ENCODE measurements around the gene RPL13. TPM values are rescaled to one million over a fixed set of nuclear protein-coding genes. Genes with fewer than 3 reads are reported as not detected.

The RPL13 gene
- total and polyA plus RNA-seq, 2 of the 4 experiments (the other 2 are of a cell fraction): 2,098 to 3,527 TPM

GRCh38 chr16:89547291-89547690 is 13.2 kb upstream of the RPL13 start:
- dilution Hi-C loops (cut with HindIII; ENCODE audit: low sequenced_read_pairs, unreplicated experiment): no loop called here
- CTCF ChIA-PET: no interaction called here
- Histone ChIP-seq H4K5ac (ENCODE audit: low read depth, low read length) (no peak overlapping the region), H4K20me1 (ENCODE audit: insufficient read depth, low read length) (no peaks in the 10 kb centered on the region), H3K79me1 (ENCODE audit: low read depth in 1 of 2, low read length in 2 of 2) (peaks cover 3 to 26% of the 10 kb centered on the region in 2 experiments; a peak in 2 of 4 replicates), H3K9me1 (ENCODE audit: insufficient read depth, low read length) (no peaks in the 10 kb centered on the region), H3K4me3 (ENCODE audit: insufficient read depth, low read depth, low read length) (no peak overlapping the region), H2BK5ac (ENCODE audit: low read depth, low read length, poor library complexity, severe bottlenecking) (no peak overlapping the region), H2AK9ac (replicated peaks; ENCODE audit: low read depth, low read length, poor library complexity) (no peak overlapping the region), H3K27me3 (ENCODE audit: control insufficient read depth, insufficient read depth, low read length) (no peaks in the 10 kb centered on the region), H3K56ac (ENCODE audit: extremely low read depth, insufficient read depth, low read length) (no peak overlapping the region), H3K18ac (ENCODE audit: low read depth, low read length) (no peak overlapping the region), H4K91ac (ENCODE audit: insufficient read depth, low read depth, low read length) (no peak overlapping the region), H2AFZ (replicated peaks; ENCODE audit: low read length, poor library complexity) (no peak overlapping the region), H3K9ac (ENCODE audit: low read depth, low read length) (no peak overlapping the region), H3K4me2 (ENCODE audit: low read depth, low read length) (no peak overlapping the region), H4K8ac (ENCODE audit: low read depth in 2 of 2, low read length in 2 of 2) (no peak overlapping the region), H3K27ac (ENCODE audit: insufficient read depth, low read length) (no peak overlapping the region), H2BK15ac (ENCODE audit: low read depth, low read length) (no peak overlapping the region), H3K14ac (replicated peaks; ENCODE audit: low read depth, low read length) (no peak overlapping the region), H2BK20ac (ENCODE audit: low read depth, low read length) (no peak overlapping the region), H3K4me1 (ENCODE audit: control insufficient read depth, insufficient read depth, low read length) (no peaks in the 10 kb centered on the region), H3K4ac (ENCODE audit: low read depth, low read length) (no peak overlapping the region), H2AK5ac (ENCODE audit: low read depth, low read length) (no peak overlapping the region), H2BK120ac (ENCODE audit: low read depth, low read length) (no peak overlapping the region), H3K9me3 (ENCODE audit: control insufficient read depth, insufficient read depth, low read length) (no peaks in the 10 kb centered on the region), H3K36me3 (ENCODE audit: control insufficient read depth, insufficient read depth, low read length) (peaks cover 60% of the 10 kb centered on the region), H3K23ac (ENCODE audit: low read depth, low read length) (no peak overlapping the region)
- TF ChIP-seq MAZ (IDR thresholded peaks at IDR 0.05; ENCODE audit: borderline replicate concordance, low read depth, low read length): no peak
- no peak for TF ChIP-seq POLR2A (IDR thresholded peaks at IDR 0.05; ENCODE audit: low read depth, low read length)
- TF ChIP-seq, protein P1, sequence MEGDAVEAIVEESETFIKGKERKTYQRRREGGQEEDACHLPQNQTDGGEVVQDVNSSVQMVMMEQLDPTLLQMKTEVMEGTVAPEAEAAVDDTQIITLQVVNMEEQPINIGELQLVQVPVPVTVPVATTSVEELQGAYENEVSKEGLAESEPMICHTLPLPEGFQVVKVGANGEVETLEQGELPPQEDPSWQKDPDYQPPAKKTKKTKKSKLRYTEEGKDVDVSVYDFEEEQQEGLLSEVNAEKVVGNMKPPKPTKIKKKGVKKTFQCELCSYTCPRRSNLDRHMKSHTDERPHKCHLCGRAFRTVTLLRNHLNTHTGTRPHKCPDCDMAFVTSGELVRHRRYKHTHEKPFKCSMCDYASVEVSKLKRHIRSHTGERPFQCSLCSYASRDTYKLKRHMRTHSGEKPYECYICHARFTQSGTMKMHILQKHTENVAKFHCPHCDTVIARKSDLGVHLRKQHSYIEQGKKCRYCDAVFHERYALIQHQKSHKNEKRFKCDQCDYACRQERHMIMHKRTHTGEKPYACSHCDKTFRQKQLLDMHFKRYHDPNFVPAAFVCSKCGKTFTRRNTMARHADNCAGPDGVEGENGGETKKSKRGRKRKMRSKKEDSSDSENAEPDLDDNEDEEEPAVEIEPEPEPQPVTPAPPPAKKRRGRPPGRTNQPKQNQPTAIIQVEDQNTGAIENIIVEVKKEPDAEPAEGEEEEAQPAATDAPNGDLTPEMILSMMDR (conservative IDR thresholded peaks at IDR 0.05; ENCODE audit: low read depth, low read length): no peak
- no peak for TF ChIP-seq MAFK (IDR thresholded peaks at IDR 0.05; ENCODE audit: low read depth, low read length)
- no peak for TF ChIP-seq SMC3 (IDR thresholded peaks at IDR 0.05; ENCODE audit: low read depth, low read length)
- no peak for TF ChIP-seq RAD21 (IDR thresholded peaks at IDR 0.05; ENCODE audit: low read length)
- no peak for TF ChIP-seq FOS (IDR thresholded peaks at IDR 0.05; ENCODE audit: low read depth, low read length)
- TF ChIP-seq CEBPB (IDR thresholded peaks at IDR 0.05; ENCODE audit: low read depth, low read length): no peak
- TF ChIP-seq RFX5 (IDR thresholded peaks at IDR 0.05; ENCODE audit: low read depth, low read length): no peak
- TF ChIP-seq ELK1 (IDR thresholded peaks at IDR 0.05; ENCODE audit: borderline replicate concordance, low read depth, low read length): no peak
- TF ChIP-seq CHD1 (IDR thresholded peaks at IDR 0.05; ENCODE audit: low read depth, low read length): no peak
- no peak for TF ChIP-seq MXI1 (IDR thresholded peaks at IDR 0.05; ENCODE audit: borderline replicate concordance, low read depth, low read length)
- no peak for TF ChIP-seq BHLHE40 (IDR thresholded peaks at IDR 0.05; ENCODE audit: low read depth, low read length)
- TF ChIP-seq RCOR1 (IDR thresholded peaks at IDR 0.05; ENCODE audit: insufficient replicate concordance, low read length): no peak
- ATAC-seq (ENCODE audit: low read depth): no peak
- in situ Hi-C loops (cut with MboI; ENCODE audit: low sequenced_read_pairs): no loop called here
- no peak for DNase-seq
- intact Hi-C loops (cut with micrococcal nuclease): no loop called here
- 92% methylated on average over 5 of the region's 17 CpGs; no CpG with 5 or more reads in 1 of the 2 experiments for WGBS, 2 experiments (ENCODE audit: extremely low coverage in 2 of 2, insufficient read length in 1 of 2)
- no TSS peak for BruUV-seq (replicated peaks)
- POLR2A ChIA-PET (ENCODE audit: unreplicated experiment): no interaction called here

Measured in IMR-90 (cell line).